Natural killer cell (primary cell): ENCODE data around the gene SKP2. TPM values are rescaled to one million over a fixed set of nuclear protein-coding genes. Genes with fewer than 3 reads are reported as not detected.
"Not testable (repeated sequence)": the region's sequence is repeated elsewhere in the genome, so short reads cannot be mapped to it uniquely, and the experiment has no call there.

Source experiments
- ATAC-seq, 3 donors: fragments of 150-1000 bp in 2 of 3; fragments of 200-7000 bp in 1 of 3; cut with Tn5 transposase; 1 replicate in 1 of 3; 2 replicates in 2 of 3; pipeline ENCODE4 v1.10.0; 2021; ENCODE audit warnings: mild to moderate bottlenecking in 2 of 3, moderate library complexity in 2 of 3
- DNase-seq, 2 donors: peaks; one replicate each; pipeline versions ENCODE4 v3.0.0 to v3.0.0-alpha.2; 2013 to 2021; ENCODE audit warnings: mixed read lengths in 1 of 2
- H3K27ac ChIP-seq: one replicate; pipeline ENCODE4 v1.5.1; 2013; ENCODE audit warnings: mild to moderate bottlenecking, low read length
- H3K27me3 ChIP-seq: one replicate; pipeline ENCODE4 v1.6.1; 2013; ENCODE audit warnings: low read length; ENCODE audit not compliant: control insufficient read depth, insufficient read depth
- H3K36me3 ChIP-seq: one replicate; pipeline ENCODE4 v1.6.1; 2013; ENCODE audit warnings: low read length; ENCODE audit not compliant: control insufficient read depth, insufficient read depth
- H3K4me1 ChIP-seq: one replicate; pipeline ENCODE4 v1.6.1; 2013; ENCODE audit warnings: low read length; ENCODE audit not compliant: control insufficient read depth, insufficient read depth
- H3K4me3 ChIP-seq: one replicate; pipeline ENCODE4 v1.5.1; 2013; ENCODE audit warnings: low read length
- H3K9me3 ChIP-seq: one replicate; pipeline ENCODE4 v1.6.1; 2013; ENCODE audit warnings: low read length; ENCODE audit not compliant: control insufficient read depth, insufficient read depth
- H3K27ac Mint-ChIP-seq, 2 donors: one replicate each; pipeline ENCODE4 v1.8.0; 2022; ENCODE audit warnings: mild to moderate bottlenecking in 2 of 2, mixed read lengths in 2 of 2, moderate library complexity in 1 of 2
- H3K27me3 Mint-ChIP-seq, 2 donors: one replicate each; pipeline ENCODE4 v1.8.0; 2022; ENCODE audit warnings: low read depth in 2 of 2, mixed read lengths in 2 of 2
- H3K36me3 Mint-ChIP-seq: one replicate; pipeline ENCODE4 v1.8.0; 2022; ENCODE audit warnings: mixed read lengths
- H3K4me1 Mint-ChIP-seq, 2 donors: one replicate each; pipeline ENCODE4 v1.8.0; 2022; ENCODE audit warnings: mixed read lengths in 2 of 2
- H3K4me3 Mint-ChIP-seq: one replicate; pipeline ENCODE4 v1.8.0; 2022; ENCODE audit warnings: mild to moderate bottlenecking, moderate library complexity, mixed read lengths
- H3K9me3 Mint-ChIP-seq, 2 donors: one replicate each; pipeline ENCODE4 v1.8.0; 2022; ENCODE audit warnings: mixed read lengths in 2 of 2
- WGBS: methylation state at CpG from one replicate; pipeline ENCODE4 v1.1.7; 2013; ENCODE audit warnings: missing lambda C conversion rate; ENCODE audit not compliant: insufficient coverage; 5-methylcytosine and 5-hydroxymethylcytosine counted together
- intact Hi-C: fragments of 100-400 bp; cut with micrococcal nuclease; formaldehyde crosslinking; loops from one replicate; pipeline ENCODE4 v1.14.2; 2022
- total RNA-seq, 4 donors: library from RNA; stranded (reverse); fragments of 120-200 nt in 1 of 4; gene quantifications; one replicate each; pipeline versions ENCODE4 v1.2.3 to v1.2.4, GENCODE V29; 2013 to 2022
- TF ChIP-seq, protein P1 (sequence below): fragments of 200-600 bp; IDR thresholded peaks from one replicate; pipeline ENCODE4 v1.8.0; 2022; ENCODE audit warnings: antibody characterized with exemption

SKP2 gene
- total RNA-seq, 3 donors from 2014 or later (not counting 1 experiment from before 2014, with no cell fraction given), result 12.0 to 20.5 (median 15.0) TPM

DNA sequence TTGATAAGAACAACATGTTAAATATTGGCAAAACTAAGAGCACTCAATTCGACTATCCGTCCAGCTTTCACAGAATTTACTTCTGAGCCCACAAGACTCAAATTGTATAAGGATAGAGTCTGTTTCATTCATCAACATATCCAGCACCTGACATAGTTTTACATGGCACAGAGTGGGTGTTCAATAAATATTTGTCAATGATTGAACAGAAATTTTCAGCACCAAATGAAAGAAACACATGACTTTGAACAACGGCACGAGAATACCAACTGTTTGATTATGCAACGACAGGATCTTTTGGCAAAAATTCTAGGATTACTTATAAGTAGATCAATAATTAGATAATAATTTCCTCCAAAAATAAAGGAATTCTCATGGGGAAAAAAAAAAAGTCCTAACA is 41.8 kb downstream of the SKP2 start:
- H3K4me3 ChIP-seq, result no peak overlapping the region
- DNase-seq (no peak), ATAC-seq (no peak)
- Mint-ChIP-seq H3K4me3 (no peak overlapping the region), H3K36me3 (peaks cover 20% of the 10 kb centered on the region), H3K27ac (no peak overlapping the region), H3K4me1 (peaks cover 0 to 3% of the 10 kb centered on the region in 2 donors), H3K9me3 (peaks cover 0 to 2% of the 10 kb centered on the region in 2 donors), H3K27me3 (no peaks in the 10 kb centered on the region)
- TF ChIP-seq, protein P1, sequence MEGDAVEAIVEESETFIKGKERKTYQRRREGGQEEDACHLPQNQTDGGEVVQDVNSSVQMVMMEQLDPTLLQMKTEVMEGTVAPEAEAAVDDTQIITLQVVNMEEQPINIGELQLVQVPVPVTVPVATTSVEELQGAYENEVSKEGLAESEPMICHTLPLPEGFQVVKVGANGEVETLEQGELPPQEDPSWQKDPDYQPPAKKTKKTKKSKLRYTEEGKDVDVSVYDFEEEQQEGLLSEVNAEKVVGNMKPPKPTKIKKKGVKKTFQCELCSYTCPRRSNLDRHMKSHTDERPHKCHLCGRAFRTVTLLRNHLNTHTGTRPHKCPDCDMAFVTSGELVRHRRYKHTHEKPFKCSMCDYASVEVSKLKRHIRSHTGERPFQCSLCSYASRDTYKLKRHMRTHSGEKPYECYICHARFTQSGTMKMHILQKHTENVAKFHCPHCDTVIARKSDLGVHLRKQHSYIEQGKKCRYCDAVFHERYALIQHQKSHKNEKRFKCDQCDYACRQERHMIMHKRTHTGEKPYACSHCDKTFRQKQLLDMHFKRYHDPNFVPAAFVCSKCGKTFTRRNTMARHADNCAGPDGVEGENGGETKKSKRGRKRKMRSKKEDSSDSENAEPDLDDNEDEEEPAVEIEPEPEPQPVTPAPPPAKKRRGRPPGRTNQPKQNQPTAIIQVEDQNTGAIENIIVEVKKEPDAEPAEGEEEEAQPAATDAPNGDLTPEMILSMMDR, result no peak
- H3K9me3 ChIP-seq, result no peaks in the 10 kb centered on the region
- H3K27ac ChIP-seq, result no peak overlapping the region
- no peaks in the 10 kb centered on the region for H3K4me1 ChIP-seq
- no peaks in the 10 kb centered on the region for H3K27me3 ChIP-seq
- 100% methylated on average over 2 of the region's 5 CpGs for WGBS
- H3K36me3 ChIP-seq, result peaks cover 26% of the 10 kb centered on the region
- intact Hi-C loops, result no loop called here

DNA sequence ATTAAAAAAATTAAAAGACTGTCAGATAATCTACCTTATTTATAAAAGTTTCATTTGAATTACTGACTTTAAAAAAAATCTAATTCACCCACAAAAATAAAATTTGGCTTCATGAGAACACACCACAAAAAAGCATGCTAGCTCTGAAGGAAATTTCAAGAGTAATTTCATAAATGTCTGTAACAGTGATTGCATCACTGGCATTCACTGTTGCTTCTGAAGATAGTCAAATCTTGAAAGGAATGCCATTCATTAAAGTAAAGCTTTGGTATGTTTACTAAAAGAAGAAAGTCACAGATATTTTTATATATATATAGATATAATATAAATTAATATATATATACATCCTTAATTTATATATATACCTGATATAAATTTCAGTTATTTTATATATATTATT is 46.4 kb downstream of the SKP2 start:
- no peak overlapping the region for H3K4me3 ChIP-seq
- TF ChIP-seq, protein P1, result no peak
- H3K27ac ChIP-seq, result no peak overlapping the region
- H3K36me3 ChIP-seq, result peaks cover 45% of the 10 kb centered on the region
- Mint-ChIP-seq H3K4me3 (no peak overlapping the region), H3K9me3 (no peaks in the 10 kb centered on the region), H3K4me1 (no peaks in the 10 kb centered on the region), H3K27me3 (no peaks in the 10 kb centered on the region), H3K36me3 (peaks cover 13% of the 10 kb centered on the region), H3K27ac (no peak overlapping the region)
- H3K9me3 ChIP-seq, result no peaks in the 10 kb centered on the region
- intact Hi-C loops, result no loop called here
- H3K4me1 ChIP-seq, result no peaks in the 10 kb centered on the region
- no peak for ATAC-seq
- no peaks in the 10 kb centered on the region for H3K27me3 ChIP-seq
- DNase-seq, result no peak

DNA sequence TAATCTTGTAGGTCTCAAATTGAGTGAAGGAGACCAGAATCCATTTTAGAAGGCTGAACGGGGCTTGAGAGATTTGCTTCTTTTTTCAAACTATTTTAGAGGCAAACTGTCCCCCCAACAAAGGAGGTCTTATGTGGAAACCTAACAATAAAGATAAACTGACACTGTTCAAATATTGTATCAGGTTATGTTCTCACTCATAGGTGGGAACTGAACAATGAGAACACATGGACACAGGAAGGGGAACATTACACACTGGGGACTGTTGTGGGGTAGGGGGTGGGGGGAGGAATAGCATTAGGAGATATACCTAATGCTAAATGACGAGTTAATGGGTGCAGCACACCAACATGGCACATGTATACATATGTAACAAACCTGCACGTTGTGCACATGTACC is 46.9 kb downstream of the SKP2 start:
- not testable (repeated sequence) for H3K9me3 Mint-ChIP-seq

DNA sequence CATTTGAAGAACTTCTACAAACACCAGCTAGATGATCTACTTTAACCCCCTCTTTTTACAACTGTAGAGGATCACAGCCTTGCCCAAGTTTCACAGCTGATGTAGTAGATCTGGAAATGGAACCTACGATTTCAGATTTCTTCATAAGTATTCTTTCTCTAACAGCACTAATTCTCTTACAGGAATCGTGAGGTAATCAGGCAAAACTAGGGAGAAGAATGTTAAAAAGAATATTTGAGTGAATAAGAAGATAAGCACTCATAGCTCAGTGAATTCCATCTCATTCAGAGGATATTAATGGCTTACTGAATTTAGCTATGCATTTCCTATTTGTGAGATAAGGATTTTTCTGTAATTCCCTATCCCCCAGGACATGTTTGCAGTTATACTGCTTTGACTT is 47.7 kb downstream of the SKP2 start:
- intact Hi-C loops, result no loop called here
- H3K27me3 ChIP-seq, result no peaks in the 10 kb centered on the region
- Mint-ChIP-seq H3K4me1 (no peaks in the 10 kb centered on the region), H3K27ac (no peak overlapping the region), H3K9me3 (no peaks in the 10 kb centered on the region), H3K4me3 (no peak overlapping the region), H3K27me3 (no peaks in the 10 kb centered on the region), H3K36me3 (peaks cover 13% of the 10 kb centered on the region)
- DNase-seq (no peak), ATAC-seq (no peak)
- no CpG with 5 or more reads among the region's 2 CpGs for WGBS
- no peak overlapping the region for H3K4me3 ChIP-seq
- peaks cover 44% of the 10 kb centered on the region for H3K36me3 ChIP-seq
- no peaks in the 10 kb centered on the region for H3K9me3 ChIP-seq
- no peaks in the 10 kb centered on the region for H3K4me1 ChIP-seq
- no peak overlapping the region for H3K27ac ChIP-seq
- TF ChIP-seq, protein P1, result no peak

More for the DNA sequence above, 46.9 kb downstream of the SKP2 start:
- WGBS, result 92% methylated on average over 1 of the region's 3 CpGs
- DNase-seq, H3K4me1 Mint-ChIP-seq, H3K27ac ChIP-seq, intact Hi-C loops, H3K27me3 ChIP-seq, ATAC-seq, H3K27me3 Mint-ChIP-seq, H3K4me3 Mint-ChIP-seq, H3K4me1 ChIP-seq, H3K27ac Mint-ChIP-seq, H3K4me3 ChIP-seq, H3K9me3 ChIP-seq: not testable (repeated sequence)
- peaks cover 44% of the 10 kb centered on the region for H3K36me3 ChIP-seq
- H3K36me3 Mint-ChIP-seq, result peaks cover 13% of the 10 kb centered on the region
